Measurements from ENCODE around the gene FAM107B.
"Not testable (repeated sequence)": the region's sequence is repeated elsewhere in the genome, so short reads cannot be mapped to it uniquely, and the experiment has no call there.

Gene FAM107B

DNA sequence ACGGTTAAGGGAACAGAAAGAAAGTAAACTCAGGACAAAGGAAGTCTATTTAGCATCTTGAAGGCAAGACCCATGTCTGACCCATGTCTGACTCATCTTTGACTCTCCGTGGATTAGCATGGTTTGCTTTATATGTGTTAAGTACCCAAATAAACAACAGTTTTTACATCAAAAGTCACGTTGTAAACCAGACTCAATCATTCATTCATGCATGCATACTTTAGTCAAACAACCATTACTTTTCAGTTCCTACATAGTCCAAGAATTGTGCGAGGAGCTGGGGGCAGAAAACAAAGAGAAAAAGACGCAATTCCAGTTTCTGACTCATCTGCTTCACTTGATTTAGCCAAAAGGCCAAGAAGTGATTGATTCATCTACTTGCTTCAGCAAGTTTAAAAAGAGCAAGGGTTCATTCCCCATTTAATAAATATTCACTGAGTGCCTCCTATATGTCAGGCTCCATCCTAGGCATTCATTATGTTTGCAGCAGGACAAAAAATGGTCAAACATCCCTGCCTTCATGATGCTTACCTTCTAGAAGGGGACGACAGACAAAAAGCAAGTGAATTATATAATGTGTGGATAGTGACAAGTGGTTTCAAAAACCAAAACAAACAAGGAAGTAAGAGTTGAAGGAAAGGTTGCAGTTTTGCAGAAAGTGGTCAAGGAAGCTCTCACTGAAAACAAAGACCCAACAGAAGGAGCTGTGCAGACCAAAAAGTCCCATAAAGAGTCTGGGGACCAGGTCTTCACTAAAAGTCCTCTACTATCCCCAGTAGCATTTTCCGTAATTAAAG, 116.2 kb downstream of the FAM107B start:
- no peak for DNase-seq

GRCh38 chr10:14656052-14656730, 118.5 kb downstream of the FAM107B start:
- no peak for DNase-seq

DNA sequence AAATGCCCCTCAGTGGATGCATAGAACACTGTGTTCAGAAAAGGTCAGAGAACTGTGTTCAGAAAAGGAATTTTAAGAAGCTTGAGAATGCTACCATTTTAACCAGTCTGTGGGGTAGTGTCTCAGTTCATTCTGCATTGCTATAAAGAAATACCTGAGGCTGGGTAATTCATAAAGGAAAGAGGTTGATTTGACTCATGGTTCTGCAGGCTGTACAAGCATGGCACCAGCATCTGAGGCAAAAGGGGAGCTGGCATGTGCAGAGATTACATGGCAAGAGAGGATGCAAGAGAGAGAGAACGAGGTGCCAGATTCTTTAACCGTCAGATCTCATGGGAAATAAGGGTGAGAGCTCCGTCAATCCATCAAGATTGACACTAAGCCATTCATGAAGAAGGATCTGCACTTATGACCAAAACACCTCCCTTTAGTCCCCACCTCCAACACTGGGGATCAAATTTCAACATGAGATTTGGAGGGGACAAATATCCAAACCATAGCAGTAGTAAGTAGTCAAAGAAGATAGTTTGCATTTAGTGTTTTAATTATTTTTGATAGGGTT, 119.8 kb downstream of the FAM107B start:
- DNase-seq = no peak

GRCh38 chr10:14653271-14654161, 121.2 kb downstream of the FAM107B start:
- DNase-seq = no peak

GRCh38 chr10:14652816-14653215, 121.9 kb downstream of the FAM107B start:
- DNase-seq = no peak

DNA sequence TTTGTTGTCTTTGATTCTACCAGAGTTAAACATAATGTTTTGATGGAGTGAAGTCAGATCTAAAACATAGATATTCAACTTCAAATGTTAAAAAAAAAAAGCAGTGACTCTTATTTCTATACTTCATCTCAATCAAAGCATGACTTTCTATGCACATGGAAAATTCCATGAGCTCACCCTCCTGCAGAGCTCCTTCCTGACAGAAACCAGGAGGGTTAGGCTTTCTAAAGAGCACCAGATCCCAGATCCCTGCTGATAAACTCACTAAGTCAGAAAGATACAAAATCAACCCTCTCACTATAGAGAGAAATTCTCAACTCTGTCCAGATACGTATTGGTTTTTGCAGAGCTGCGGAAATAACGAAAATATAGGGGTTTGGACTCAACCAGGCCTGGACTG, 122.6 kb downstream of the FAM107B start:
- no peak for DNase-seq

DNA sequence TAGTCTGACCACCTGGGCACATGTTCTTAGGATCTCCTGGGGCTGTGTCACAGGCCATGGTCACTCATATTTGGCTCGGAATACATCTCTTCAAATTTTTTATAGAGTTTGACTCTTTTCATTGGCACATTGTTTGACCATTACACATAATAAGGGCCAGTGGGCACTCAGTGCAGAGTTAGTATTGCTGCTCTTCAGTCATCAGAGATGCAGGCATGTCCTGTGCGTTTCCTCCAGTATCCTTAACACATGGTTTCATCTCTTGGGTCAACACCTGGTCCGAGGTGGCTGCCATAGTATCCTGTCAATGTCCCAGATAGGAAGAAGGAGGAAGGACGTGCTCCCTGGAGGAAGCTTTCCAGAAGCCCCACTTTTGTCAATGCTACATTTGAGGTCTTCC, 125.0 kb downstream of the FAM107B start:
- DNase-seq = no peak

- no peak for DNase-seq
Measured at GRCh38 chr10:14648946-14649345, 125.8 kb downstream of the FAM107B start.

- peak; percentile 90 for DNase-seq
Measured at GRCh38 chr10:14648005-14648765, 126.5 kb downstream of the FAM107B start.

DNA sequence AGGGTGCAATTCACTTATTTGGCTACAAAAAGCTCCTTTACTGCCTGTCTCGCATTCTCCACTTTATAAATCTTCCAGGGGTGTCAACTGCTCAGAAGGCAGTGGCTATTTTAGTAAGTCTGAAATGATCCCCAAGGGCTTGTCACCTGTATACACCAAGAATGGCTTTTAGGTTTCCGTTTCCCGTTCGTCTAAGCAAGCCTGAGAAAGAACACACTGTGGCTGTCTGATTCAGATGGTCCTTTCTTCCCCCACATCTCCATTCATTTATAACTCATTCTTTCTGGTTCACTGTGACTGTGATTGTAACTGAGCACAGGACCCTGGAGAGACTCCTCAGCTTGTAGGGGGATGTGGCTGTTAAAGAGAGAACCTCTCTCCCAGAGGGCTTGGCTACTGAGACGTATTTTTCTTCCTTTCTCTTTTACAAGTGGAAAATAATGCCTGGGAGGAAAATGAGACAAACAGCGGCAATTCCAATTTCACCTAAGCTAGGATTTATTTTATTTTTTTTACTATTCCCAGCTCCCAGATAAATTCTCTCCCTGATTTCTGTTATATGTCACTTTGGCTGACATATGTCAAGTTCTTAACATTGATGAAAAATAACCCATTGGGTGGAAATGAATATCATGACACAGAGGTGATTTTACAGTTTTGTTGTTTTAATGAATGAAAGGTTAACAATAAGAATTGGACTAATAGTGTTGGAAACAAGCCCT, 129.3 kb downstream of the FAM107B start:
- no peak for DNase-seq

DNA sequence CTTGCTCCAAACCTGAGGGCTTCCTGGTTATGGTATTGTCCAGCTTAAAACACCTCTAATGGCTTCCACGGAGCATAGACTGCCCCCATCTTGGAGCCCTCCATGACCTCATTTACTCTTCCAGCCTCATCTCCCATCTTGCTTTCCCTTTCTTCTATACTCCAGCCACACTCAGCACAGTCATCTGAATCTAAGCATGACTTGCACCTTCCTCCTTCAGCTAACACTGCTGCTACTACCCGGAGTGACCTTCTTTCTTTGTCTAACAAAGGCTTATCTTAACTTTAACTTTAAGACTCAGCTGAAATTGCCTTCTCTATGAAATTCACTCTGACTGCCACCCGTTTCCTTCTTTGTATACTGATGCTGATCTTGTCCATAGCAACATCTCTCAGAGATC, 135.1 kb downstream of the FAM107B start:
- DNase-seq = no peak

DNA sequence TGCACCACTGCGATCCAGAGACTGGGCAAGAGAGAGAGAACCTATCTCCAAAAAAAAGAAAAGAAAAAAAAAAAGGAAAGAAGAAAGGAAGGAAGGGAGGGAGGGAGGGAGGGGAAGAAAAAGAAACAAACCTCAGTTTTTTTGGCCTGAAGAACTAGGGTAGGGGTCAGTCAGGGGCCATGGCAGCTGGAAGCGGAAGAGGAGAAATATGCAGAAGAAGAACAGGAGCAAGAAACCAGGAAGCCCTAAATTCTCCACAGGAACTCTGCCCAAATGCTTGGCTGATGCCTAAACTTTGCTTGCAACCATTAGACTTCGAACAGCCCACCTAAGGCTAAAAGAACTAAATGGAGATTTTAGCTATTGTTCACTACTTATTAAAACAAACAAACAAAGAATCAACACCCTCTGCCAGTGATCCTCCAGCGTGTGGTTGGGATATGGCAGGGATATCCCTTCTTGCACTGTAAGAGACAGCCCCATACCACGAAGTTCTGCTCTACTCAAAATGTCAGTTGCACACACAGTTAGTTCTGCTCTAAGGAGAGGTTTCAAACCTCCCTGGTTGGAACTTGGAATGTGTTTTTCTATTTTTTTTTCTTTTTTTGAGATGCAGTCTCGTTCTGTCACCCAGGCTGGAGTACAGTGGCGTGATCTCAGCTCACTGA, 139.5 kb downstream of the FAM107B start:
- no peak for DNase-seq

DNA sequence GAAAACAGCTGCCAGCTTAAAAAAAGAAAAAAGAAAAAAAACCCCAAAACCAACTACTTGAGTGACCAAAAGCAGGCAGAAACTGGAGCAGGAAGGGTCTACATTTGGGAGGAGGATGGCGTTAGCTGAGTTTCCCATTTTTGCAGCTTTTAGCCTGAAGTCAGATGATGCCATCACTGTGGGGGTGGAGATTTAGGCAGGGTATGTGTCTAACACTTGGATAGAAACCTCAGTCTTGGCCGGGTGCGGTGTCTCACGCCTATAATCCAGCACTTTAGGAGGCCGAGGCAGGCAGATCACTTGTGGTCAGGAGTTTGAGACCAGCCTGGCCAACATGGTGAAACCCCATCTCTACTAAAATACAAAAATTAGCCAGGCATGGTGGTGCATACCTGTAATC, 140.1 kb downstream of the FAM107B start:
- not testable (repeated sequence) for DNase-seq

DNA sequence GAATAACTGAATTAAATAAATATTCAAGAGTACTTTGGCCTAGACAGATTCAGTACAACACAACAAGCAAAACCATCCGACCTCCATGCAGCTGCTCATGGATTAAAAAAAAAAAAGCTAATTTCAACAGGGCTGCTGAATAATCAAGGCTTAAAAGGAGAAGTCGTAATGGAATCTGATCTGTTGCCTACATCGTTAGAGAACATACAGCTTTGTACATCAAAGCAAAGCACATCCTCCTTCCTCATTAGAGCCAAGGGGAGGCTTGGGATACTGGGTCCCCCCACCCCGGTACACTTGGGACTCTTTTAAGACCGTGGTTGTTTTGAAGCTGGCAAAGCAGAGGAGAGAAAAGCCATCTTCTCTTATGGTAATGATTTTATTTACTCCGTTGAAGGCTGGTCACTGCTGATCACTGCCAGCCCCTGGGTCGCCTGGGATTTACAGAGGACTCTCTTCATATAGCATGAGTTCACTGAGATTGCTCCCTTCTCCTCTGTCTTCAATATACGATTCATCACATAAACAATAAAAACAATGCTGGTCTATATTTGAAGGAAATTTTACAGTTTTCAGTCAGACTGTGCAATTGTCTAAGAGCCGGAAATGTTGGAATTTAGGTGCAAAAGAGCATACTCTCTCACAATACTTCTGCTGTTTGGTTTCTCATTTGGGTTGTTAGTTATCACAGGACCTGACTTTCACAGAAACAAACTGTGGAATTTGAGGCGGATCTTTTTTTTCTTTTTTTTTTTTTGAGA, 148.8 kb downstream of the FAM107B start:
- no peak for DNase-seq

GRCh38 chr10:14625192-14625631, 149.5 kb downstream of the FAM107B start:
- no peak for DNase-seq

GRCh38 chr10:14624600-14624999, 150.1 kb downstream of the FAM107B start:
- no peak for DNase-seq

- peak; percentile 67 for DNase-seq
Measured at GRCh38 chr10:14623931-14624330, 150.8 kb downstream of the FAM107B start.

DNA sequence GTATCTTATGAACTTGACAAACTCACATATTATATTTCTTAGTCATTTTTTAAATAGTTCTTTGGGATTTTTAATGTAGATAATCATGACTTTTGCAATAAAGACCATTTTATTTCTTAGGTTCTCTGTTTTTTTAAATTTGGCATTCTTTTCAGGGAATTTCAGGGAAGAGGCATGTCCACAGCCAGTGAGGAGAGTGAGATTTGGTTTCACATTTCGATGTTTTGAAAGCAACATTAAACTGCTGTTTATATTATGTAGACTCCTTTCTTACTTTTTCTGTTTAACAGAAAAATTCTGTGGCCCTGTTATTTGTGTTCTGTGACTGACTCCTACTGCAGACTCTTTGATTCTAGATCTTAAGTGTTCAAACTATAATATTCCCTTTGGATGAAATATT, 153.7 kb downstream of the FAM107B start:
- no peak for DNase-seq

GRCh38 chr10:14618674-14619073, 156.0 kb downstream of the FAM107B start:
- no peak for DNase-seq

DNA sequence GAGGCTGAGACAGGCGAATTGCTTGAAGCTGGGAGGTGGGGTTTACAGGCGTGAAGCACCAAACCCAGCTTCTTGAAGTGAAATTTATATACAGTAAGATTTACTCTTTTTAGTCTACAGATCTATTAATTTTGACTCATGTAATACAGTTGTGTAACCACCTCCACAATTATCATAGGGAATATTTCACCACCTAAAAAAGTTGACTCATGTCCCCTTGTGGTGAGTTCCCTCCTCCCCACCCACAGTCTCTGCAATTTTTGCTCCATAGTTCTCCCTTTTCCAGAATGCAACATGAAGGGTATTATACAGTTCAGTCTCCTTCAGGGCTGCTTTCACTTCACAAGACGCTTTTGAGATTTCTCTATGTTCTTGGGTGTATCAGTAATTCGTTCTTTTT, 156.8 kb downstream of the FAM107B start:
- DNase-seq = no peak

All from NCI-H774 (cell line).